ENCODE results near the gene FNDC3B.

- TF ChIP-seq, protein P1, sequence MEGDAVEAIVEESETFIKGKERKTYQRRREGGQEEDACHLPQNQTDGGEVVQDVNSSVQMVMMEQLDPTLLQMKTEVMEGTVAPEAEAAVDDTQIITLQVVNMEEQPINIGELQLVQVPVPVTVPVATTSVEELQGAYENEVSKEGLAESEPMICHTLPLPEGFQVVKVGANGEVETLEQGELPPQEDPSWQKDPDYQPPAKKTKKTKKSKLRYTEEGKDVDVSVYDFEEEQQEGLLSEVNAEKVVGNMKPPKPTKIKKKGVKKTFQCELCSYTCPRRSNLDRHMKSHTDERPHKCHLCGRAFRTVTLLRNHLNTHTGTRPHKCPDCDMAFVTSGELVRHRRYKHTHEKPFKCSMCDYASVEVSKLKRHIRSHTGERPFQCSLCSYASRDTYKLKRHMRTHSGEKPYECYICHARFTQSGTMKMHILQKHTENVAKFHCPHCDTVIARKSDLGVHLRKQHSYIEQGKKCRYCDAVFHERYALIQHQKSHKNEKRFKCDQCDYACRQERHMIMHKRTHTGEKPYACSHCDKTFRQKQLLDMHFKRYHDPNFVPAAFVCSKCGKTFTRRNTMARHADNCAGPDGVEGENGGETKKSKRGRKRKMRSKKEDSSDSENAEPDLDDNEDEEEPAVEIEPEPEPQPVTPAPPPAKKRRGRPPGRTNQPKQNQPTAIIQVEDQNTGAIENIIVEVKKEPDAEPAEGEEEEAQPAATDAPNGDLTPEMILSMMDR (IDR thresholded peaks at IDR 0.05; ENCODE audit: low read length) = no peak
- no peak for TF ChIP-seq EZH2 (IDR thresholded peaks at IDR 0.05; ENCODE audit: borderline replicate concordance, low read length)
Measured at GRCh38 chr3:172283841-172284357, 244.5 kb downstream of the FNDC3B start.

Data from OCI-LY1 (cell line).